Dermis blood vessel endothelial cell (primary cell): ENCODE results near the gene B2M. TPM values are rescaled to one million over a fixed set of nuclear protein-coding genes. Genes with fewer than 3 reads are reported as not detected.

Experiments
- total RNA-seq: library from RNA; depleted of rRNA; stranded (reverse); fragments of >200 nt; gene quantifications from 2 replicates; pipeline ENCODE4 v1.2.3, GENCODE V29; 2014

B2M gene
- total RNA-seq, 1 donor from 2014 or later = 4,706 TPM

Other genes starting within 250 kb of the B2M start
- gene EIF3J, start 174.4 kb upstream of the B2M start, total RNA-seq = 49.7 and 93.9 TPM in 2 replicates
- 52.1 and 74.4 TPM in 2 replicates for gene SPG11, start 47.9 kb upstream of the B2M start, total RNA-seq
- gene PATL2, start 194 bp upstream of the B2M start, total RNA-seq = 0.09 and 0.17 TPM in 2 replicates
- 12.8 and 14.1 TPM in 2 replicates for gene TRIM69, start 25.0 kb downstream of the B2M start, total RNA-seq
- not detected in 2 replicates for gene TERB2, start 245.2 kb downstream of the B2M start, total RNA-seq